Osteoblast (primary cell): ENCODE measurements around the gene AXIN1. TPM values are rescaled to one million over a fixed set of nuclear protein-coding genes. Genes with fewer than 3 reads are reported as not detected.

Source experiments
- DNase-seq: peaks from one replicate; pipeline ENCODE4 v3.0.0; 2011; ENCODE audit warnings: low spot score, mixed read lengths; ENCODE audit not compliant: insufficient read length; ENCODE audit errors: missing footprints
- H2AFZ ChIP-seq: 2 replicates; pipeline ENCODE4 v1.6.0; 2011; ENCODE audit warnings: mild to moderate bottlenecking, low read length
- H3K27ac ChIP-seq: 2 replicates; pipeline ENCODE4 v1.5.1; 2011; ENCODE audit warnings: mild to moderate bottlenecking, low read depth, low read length, moderate library complexity
- H3K27me3 ChIP-seq: 2 replicates; pipeline ENCODE4 v1.6.0; 2012; ENCODE audit warnings: mild to moderate bottlenecking, control low read depth, inconsistent platforms, low read length, moderate library complexity; ENCODE audit not compliant: insufficient read depth
- H3K36me3 ChIP-seq: 2 replicates; pipeline ENCODE4 v1.5.1; 2011; ENCODE audit warnings: mild to moderate bottlenecking, low read length, control low read depth, moderate library complexity; ENCODE audit not compliant: insufficient read depth
- H3K4me1 ChIP-seq: 2 replicates; pipeline ENCODE4 v1.5.1; 2011; ENCODE audit warnings: mild to moderate bottlenecking, low read length, control low read depth, moderate library complexity; ENCODE audit not compliant: insufficient read depth
- H3K4me2 ChIP-seq: 2 replicates; pipeline ENCODE4 v1.6.0; 2011; ENCODE audit warnings: mild to moderate bottlenecking, low read length; ENCODE audit not compliant: insufficient read depth
- H3K4me3 ChIP-seq: fragments of 200-600 bp; sonication (generic); 3 replicates; pipeline ENCODE4 v1.5.1; 2012; ENCODE audit warnings: mild to moderate bottlenecking, low read length, inconsistent platforms; ENCODE audit not compliant: insufficient read depth
- H3K79me2 ChIP-seq: 2 replicates; pipeline ENCODE4 v1.6.0; 2012; ENCODE audit warnings: mild to moderate bottlenecking, low read length, control low read depth, inconsistent platforms; ENCODE audit not compliant: insufficient read depth
- H3K9me3 ChIP-seq: 2 replicates; pipeline ENCODE4 v1.5.1; 2011; ENCODE audit warnings: low read depth, low read length, control low read depth
- H4K20me1 ChIP-seq: 2 replicates; pipeline ENCODE4 v1.6.0; 2012; ENCODE audit warnings: mild to moderate bottlenecking, low read length, control low read depth; ENCODE audit not compliant: insufficient read depth
- total RNA-seq: library from RNA; depleted of rRNA; stranded (reverse); fragments of >200 nt; gene quantifications from 2 replicates; pipeline ENCODE4 v1.2.3, GENCODE V29; 2012
- TF ChIP-seq, protein P1 (sequence below): IDR thresholded peaks from 2 replicates; pipeline ENCODE4 v1.5.1; 2011; ENCODE audit warnings: mild to moderate bottlenecking, low read depth, low read length, moderate library complexity; ENCODE audit errors: extremely low read depth

The AXIN1 gene
- total RNA-seq, 1 donor = 21.7 TPM

DNA sequence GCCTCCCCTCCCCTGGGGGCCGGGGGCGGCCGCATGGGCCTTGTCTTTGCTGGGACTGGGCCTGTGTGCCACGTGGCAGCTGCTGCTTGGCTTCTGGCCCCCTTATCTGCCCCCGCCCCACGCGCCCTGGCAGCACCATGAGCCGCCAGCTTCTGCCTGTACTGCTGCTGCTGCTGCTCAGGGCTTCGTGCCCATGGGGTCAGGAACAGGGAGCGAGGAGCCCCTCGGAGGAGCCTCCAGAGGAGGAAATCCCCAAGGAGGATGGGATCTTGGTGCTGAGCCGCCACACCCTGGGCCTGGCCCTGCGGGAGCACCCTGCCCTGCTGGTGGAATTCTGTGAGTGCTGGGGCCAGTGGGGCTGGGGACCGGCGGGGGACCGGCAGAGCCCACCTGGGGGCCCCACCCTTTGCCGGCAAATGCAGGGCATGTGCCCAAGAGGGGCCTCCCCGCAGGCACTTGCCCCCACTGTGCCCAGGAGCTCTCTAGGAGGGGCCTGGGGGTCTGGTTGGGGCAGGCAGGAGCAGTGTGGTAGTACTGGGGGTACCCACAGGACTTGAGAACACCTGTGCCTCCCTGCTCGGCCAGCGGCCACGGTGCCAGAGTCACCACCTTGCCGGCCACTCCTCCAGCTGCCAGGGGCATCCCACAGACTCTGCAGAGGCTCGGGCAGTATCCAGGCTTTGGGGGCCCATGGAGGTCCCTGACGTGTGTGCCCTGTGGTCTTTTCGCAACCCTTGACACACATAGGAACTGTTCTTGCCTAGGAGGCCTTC lies 69.3 kb downstream of the AXIN1 start, which contains the start of gene PDIA2:
PDIA2 (plus strand) TSS at position 132 of the 773 bp plus-strand sequence; CDS start at position 138, 6 bp downstream.
- peak; percentile 94 for DNase-seq
- Histone ChIP-seq H2AFZ (no peak within 1 kb of the TSS), H3K36me3 (no peaks in the 10 kb centered on the region), H4K20me1 (no peaks in the 10 kb centered on the region), H3K27me3 (peaks cover 17% of the 10 kb centered on the region), H3K79me2 (no peaks in the 10 kb centered on the region), H3K4me2 (no peak within 1 kb of the TSS), H3K4me1 (no peaks in the 10 kb centered on the region), H3K9me3 (no peaks in the 10 kb centered on the region), H3K27ac (no peak within 1 kb of the TSS), H3K4me3 (no peak within 1 kb of the TSS)
- TF ChIP-seq, protein P1, sequence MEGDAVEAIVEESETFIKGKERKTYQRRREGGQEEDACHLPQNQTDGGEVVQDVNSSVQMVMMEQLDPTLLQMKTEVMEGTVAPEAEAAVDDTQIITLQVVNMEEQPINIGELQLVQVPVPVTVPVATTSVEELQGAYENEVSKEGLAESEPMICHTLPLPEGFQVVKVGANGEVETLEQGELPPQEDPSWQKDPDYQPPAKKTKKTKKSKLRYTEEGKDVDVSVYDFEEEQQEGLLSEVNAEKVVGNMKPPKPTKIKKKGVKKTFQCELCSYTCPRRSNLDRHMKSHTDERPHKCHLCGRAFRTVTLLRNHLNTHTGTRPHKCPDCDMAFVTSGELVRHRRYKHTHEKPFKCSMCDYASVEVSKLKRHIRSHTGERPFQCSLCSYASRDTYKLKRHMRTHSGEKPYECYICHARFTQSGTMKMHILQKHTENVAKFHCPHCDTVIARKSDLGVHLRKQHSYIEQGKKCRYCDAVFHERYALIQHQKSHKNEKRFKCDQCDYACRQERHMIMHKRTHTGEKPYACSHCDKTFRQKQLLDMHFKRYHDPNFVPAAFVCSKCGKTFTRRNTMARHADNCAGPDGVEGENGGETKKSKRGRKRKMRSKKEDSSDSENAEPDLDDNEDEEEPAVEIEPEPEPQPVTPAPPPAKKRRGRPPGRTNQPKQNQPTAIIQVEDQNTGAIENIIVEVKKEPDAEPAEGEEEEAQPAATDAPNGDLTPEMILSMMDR = no peak

GRCh38 chr16:282491-282890 lies 70.0 kb downstream of the AXIN1 start:
- no peaks in the 10 kb centered on the region for H3K79me2 ChIP-seq
- no peak overlapping the region for H2AFZ ChIP-seq
- TF ChIP-seq, protein P1 = no peak
- peaks cover 17% of the 10 kb centered on the region for H3K27me3 ChIP-seq
- H3K27ac ChIP-seq = no peak overlapping the region
- no peak overlapping the region for H3K4me2 ChIP-seq
- DNase-seq = no peak
- H3K36me3 ChIP-seq = no peaks in the 10 kb centered on the region
- H3K9me3 ChIP-seq = no peaks in the 10 kb centered on the region
- no peak overlapping the region for H3K4me3 ChIP-seq
- no peaks in the 10 kb centered on the region for H3K4me1 ChIP-seq
- no peaks in the 10 kb centered on the region for H4K20me1 ChIP-seq

GRCh38 chr16:281660-282255 lies 70.8 kb downstream of the AXIN1 start:
- H3K4me1 ChIP-seq = no peaks in the 10 kb centered on the region
- H2AFZ ChIP-seq = no peak overlapping the region
- H3K36me3 ChIP-seq = no peaks in the 10 kb centered on the region
- H3K27me3 ChIP-seq = peaks cover 17% of the 10 kb centered on the region
- no peak overlapping the region for H3K4me2 ChIP-seq
- no peaks in the 10 kb centered on the region for H3K9me3 ChIP-seq
- no peak overlapping the region for H3K27ac ChIP-seq
- no peaks in the 10 kb centered on the region for H3K79me2 ChIP-seq
- H4K20me1 ChIP-seq = no peaks in the 10 kb centered on the region
- DNase-seq = no peak
- no peak overlapping the region for H3K4me3 ChIP-seq
- TF ChIP-seq, protein P1 = no peak

- H3K4me2 ChIP-seq = no peak overlapping the region
- H3K4me3 ChIP-seq = no peak overlapping the region
Observed at GRCh38 chr16:280991-281659, 71.4 kb downstream of the AXIN1 start.

More at GRCh38 chr16:280991-281659, 71.4 kb downstream of the AXIN1 start:
- TF ChIP-seq, protein P1 = no peak
- Histone ChIP-seq H4K20me1 (no peaks in the 10 kb centered on the region), H3K4me1 (no peaks in the 10 kb centered on the region), H3K27ac (no peak overlapping the region), H3K79me2 (no peaks in the 10 kb centered on the region), H3K9me3 (no peaks in the 10 kb centered on the region), H3K36me3 (no peaks in the 10 kb centered on the region), H2AFZ (no peak overlapping the region), H3K27me3 (peaks cover 23% of the 10 kb centered on the region)
- DNase-seq = no peak
